Activated gamma-delta T cell (primary cell): Measurements from ENCODE around the gene DPH3.
"Not testable (repeated sequence)": the region's sequence is repeated elsewhere in the genome, so short reads cannot be mapped to it uniquely, and the experiment has no call there.

Source experiments
- DNase-seq: peaks from one replicate; lab custom pipeline; 2025; lab: John Stamatoyannopoulos, UW
- total RNA-seq, 2 donors: gene quantifications; one replicate each; lab custom pipeline; 2026; lab: John Stamatoyannopoulos, UW

Gene DPH3
- 21.9 to 33.6 reads per million in 2 donors for total RNA-seq

DNA sequence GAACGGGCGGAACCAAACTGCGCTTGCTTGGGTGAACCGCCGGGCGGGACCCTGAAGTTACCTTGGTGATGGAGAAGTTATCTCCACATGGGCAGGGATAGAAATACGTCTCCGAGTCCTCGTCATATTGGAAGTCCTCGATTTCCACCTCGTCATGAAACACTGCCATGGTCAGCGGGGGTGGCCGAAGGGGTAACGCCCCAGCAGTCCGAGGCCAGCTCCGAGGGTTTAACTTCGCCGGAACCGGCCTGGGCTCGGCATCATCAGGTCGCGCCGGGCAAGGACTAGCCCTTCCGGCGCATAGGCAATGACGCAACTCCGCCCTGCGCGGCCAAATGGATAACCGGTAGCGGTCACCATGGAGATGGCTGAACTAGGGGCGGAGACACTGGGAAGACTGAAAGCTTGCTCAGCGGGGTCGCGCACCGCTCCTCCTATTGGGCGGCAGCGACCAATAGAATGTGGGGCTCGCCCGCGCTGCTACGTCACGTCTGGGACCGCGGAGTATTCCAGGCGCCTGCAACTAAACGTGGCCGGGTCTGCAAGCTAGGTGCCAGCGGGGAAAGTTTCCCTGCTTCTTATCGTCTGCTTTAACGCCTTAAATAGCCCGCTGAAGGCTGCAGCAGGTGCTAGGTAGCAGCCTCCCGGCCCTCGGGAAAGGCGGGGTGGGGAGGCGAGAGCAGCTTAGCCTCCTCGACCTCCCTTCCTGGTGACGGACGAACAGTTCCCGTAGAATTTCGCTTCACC lies at the start of gene DPH3, which contains the start of gene OXNAD1:
DPH3 (minus strand) TSS at position 236 of the 747 bp plus-strand sequence; CDS start at position 169, 67 bp downstream.
OXNAD1 (plus strand) TSS at position 505 of the 747 bp plus-strand sequence. CDS start 5,741 bp downstream, outside the sequence.
- DNase-seq, result peak; percentile 95

- DNase-seq, result no peak
Observed at GRCh38 chr3:16313886-16314645, 49.3 kb upstream of the DPH3 start.

- no peak for DNase-seq
Observed at GRCh38 chr3:16311960-16312451, 47.3 kb upstream of the DPH3 start.

- DNase-seq, result not testable (repeated sequence)
Observed at GRCh38 chr3:16310486-16310885, 45.7 kb upstream of the DPH3 start.

- no peak for DNase-seq
Observed at GRCh38 chr3:16309558-16309957, 44.8 kb upstream of the DPH3 start.

DNA sequence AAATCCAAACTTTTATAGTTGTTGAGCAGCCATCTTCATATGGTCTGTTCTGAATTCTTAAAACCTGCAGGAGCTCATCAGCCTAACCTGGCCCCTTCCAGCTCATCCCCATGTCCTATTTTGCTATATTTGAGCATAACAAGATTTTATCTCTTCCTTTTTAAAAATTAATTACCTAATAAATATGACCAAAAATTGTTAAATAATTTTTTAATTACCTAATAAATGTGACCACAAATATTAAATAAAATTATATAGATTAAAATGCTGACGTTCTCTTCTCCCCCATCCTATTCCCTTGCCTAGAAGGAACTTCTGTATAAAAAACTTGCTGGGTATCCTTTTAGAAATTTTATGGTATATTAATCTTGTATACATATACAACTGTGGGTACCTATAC lies 44.0 kb upstream of the DPH3 start:
- no peak for DNase-seq

- DNase-seq, result no peak
Observed at GRCh38 chr3:16307832-16308531, 43.2 kb upstream of the DPH3 start.

DNA sequence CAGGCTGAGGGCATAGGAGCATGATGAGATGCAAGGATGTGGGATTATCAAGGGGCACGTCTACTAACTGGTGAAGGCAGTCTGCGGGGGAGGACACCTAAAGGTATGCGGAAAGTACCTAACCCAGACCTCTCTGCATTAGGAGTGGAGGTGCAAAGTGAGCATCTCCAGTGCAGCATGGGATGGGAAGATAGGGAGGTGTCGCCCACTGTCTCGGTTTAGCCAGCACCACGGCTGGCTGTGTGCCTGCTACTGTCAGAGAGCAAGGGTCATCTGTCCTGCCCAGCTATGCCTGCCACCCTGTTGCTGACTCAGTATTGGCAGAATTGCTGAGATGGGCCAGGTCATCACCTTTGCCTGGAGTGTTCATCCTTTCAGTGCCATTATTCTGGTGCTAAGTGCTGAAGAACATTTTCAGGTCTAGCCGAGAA lies 40.4 kb upstream of the DPH3 start:
- no peak for DNase-seq

- DNase-seq, result no peak
Observed at GRCh38 chr3:16304061-16305010, 39.6 kb upstream of the DPH3 start.

- no peak for DNase-seq
Observed at GRCh38 chr3:16303037-16303575, 38.4 kb upstream of the DPH3 start.

DNA sequence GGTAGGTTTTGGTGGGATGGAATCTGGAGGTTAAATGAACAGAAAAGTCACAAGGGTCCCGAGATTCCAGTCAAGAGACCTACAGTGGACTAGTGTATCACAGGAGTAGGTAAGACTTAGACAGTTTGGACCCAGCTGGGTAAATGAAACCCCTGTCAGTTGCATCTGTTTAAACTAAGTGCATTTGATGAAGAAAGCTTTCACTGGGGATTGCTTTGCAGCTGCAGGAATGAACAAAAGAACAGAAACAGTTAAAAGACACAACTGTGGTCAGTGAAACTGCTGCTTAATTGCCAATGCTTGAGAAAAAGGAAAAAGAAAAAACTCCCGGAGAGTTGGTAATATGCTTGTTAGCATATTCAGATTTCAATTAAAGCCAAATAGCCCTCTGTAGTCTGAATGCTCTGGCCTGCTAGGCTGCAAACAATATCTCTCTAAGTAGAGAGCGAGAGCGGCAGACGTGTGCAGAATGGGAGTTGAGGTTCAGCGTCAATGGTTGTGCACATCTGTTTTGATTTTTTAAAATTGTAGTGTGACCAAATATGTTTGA lies 37.4 kb upstream of the DPH3 start:
- no peak for DNase-seq

GRCh38 chr3:16301507-16301906 lies 36.8 kb upstream of the DPH3 start:
- DNase-seq, result no peak

DNA sequence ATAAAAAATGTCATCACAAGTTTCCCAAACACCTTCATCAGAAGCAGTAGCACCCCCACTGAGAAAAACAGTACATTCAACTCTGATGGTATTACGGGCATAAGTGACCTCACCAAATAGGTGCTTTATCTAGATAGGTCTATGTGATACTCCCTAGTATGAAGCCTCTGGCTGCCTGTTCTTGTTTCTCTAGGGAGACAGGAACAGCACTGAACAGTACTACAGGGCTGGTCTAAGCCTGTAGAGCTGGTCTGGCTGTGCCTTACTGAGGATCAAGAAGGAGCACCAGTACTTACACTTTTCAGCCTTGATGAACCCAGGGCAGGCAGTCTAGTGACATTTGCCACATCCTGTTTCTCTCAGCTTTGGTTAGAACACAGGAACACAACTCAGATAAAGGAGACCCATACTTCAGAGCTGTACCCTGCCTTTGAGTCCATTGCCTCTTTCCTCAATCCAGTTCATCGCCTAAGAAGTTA lies 36.2 kb upstream of the DPH3 start:
- no peak for DNase-seq

DNA sequence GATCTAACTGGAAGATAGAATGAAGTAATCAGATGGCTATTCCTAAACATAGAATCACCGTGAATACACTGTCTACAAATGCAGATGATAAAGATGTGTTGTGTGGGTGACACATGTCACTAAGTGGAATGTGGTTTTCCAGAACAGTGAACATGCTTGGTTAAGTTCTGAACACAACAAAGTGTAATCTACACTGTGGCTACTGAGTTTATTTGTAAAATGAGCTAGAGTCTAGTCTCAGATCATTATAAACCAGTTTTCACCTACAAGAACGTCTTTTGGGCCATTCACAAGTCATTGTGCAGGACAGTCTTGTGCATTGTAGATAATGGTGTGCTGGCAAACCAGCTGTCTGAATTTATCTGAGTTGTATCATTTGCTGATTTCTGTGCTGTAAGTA lies 35.6 kb upstream of the DPH3 start:
- no peak for DNase-seq

- DNase-seq, result no peak
Observed at GRCh38 chr3:16299746-16300145, 35.0 kb upstream of the DPH3 start.

DNA sequence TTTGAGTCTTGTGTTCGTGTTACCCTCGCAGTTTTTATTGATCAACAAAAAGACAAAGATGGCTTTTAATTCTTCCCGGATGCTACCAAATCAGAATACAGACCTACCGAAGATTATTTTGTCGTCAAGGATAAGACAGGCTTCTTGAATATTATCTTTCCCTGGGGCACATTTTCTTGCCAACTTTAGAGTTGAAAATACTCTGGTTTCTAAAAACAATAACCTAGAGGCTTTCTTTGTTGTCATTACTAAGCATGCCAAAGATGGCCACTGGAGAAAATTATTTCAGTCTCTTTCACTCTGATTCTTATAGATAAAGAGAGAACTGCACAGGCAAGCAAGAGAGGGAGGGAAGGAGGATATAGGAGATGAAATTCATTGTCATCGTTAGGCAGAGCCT lies 34.1 kb upstream of the DPH3 start:
- no peak for DNase-seq

DNA sequence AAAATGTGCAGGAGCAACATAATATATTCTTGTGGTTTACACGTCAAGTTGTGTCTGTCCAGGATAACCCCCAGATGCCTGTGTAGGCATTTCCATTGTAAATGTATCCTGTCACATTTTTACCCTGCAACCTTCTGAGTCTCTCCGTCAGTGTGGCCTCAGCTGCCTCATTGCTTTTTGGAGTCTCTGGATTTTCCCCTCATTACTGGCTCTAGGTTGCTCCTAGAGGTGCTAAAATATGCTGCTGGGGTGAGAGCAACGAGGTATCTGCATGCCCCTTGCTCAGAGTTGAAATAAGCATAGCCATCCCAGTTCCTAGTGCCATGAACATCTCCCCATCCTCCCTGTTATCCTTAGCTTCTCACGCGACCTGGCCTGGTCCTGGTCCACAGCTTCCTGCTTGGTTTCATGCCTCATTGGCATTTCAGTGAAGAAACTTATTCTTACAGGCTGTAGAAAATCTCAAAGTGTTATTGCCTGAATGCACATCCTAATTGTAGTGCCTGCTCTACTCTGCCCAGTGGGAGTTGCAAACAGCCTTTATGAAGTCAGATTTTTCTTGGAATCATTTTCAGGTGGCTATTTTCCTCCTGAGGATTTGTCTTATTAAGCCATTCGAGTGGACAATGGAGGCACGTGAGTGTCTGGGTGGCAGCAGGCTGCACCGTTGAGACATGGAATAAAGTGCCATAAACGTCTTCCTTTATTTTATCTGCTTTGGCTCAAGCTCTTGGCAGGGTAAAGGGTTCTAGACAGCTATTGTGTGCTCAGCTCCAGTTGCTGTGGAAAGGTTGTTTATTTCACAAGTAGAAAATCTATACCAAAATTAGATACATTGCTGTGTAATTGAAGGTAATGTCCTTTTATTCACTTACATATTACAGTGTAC lies 33.5 kb upstream of the DPH3 start:
- no peak for DNase-seq

GRCh38 chr3:16295298-16295890 lies 30.7 kb upstream of the DPH3 start:
- no peak for DNase-seq

- no peak for DNase-seq
Observed at GRCh38 chr3:16294844-16295243, 30.1 kb upstream of the DPH3 start.
